Activated CD8-positive, alpha-beta memory T cell treated with anti-CD3 and anti-CD28 coated beads, Interleukin-2, amount 10 ng/mL, durations not matched to agents 7 days and 5 days (primary cell): Measurements from ENCODE around the gene FOXS1. TPM values are rescaled to one million over a fixed set of nuclear protein-coding genes. Genes with fewer than 3 reads are reported as not detected.
"Not testable (repeated sequence)": the region's sequence is repeated elsewhere in the genome, so short reads cannot be mapped to it uniquely, and the experiment has no call there.

Source experiments
- ATAC-seq: fragments of 150-1000 bp; cut with Tn5 transposase; one replicate; pipeline ENCODE4 v1.10.0; 2021; ENCODE audit warnings: moderate library complexity
- CTCF ChIA-PET: fragments of 350-600 bp; sonication (Branson Sonifier 250); formaldehyde crosslinking; loops from one replicate; lab custom pipeline; 2021; ENCODE audit warnings: antibody characterized with exemption; lab: Charles Lee
- DNase-seq: peaks from one replicate; pipeline ENCODE4 v3.0.0-alpha.2; 2020
- H3K27ac Mint-ChIP-seq: one replicate; pipeline ENCODE4 v1.8.0; 2021; ENCODE audit warnings: mild to moderate bottlenecking, mixed read lengths
- H3K27me3 Mint-ChIP-seq: one replicate; pipeline ENCODE4 v1.8.0; 2021; ENCODE audit warnings: mixed read lengths
- H3K36me3 Mint-ChIP-seq: one replicate; pipeline ENCODE4 v1.8.0; 2021; ENCODE audit warnings: mild to moderate bottlenecking, mixed read lengths
- H3K4me1 Mint-ChIP-seq: one replicate; pipeline ENCODE4 v1.8.0; 2021; ENCODE audit warnings: mixed read lengths
- H3K4me3 Mint-ChIP-seq: one replicate; pipeline ENCODE4 v1.8.0; 2021; ENCODE audit warnings: mild to moderate bottlenecking, moderate library complexity, mixed read lengths
- H3K9me3 Mint-ChIP-seq: one replicate; pipeline ENCODE4 v1.8.0; 2022; ENCODE audit warnings: low read depth, mixed read lengths
- total RNA-seq, 2 experiments: library from RNA; stranded (reverse); gene quantifications; one replicate each; pipeline ENCODE4 v1.2.3, GENCODE V29; 2021

FOXS1 gene
- total RNA-seq, 2 experiments from 2014 or later, result not detected

DNA sequence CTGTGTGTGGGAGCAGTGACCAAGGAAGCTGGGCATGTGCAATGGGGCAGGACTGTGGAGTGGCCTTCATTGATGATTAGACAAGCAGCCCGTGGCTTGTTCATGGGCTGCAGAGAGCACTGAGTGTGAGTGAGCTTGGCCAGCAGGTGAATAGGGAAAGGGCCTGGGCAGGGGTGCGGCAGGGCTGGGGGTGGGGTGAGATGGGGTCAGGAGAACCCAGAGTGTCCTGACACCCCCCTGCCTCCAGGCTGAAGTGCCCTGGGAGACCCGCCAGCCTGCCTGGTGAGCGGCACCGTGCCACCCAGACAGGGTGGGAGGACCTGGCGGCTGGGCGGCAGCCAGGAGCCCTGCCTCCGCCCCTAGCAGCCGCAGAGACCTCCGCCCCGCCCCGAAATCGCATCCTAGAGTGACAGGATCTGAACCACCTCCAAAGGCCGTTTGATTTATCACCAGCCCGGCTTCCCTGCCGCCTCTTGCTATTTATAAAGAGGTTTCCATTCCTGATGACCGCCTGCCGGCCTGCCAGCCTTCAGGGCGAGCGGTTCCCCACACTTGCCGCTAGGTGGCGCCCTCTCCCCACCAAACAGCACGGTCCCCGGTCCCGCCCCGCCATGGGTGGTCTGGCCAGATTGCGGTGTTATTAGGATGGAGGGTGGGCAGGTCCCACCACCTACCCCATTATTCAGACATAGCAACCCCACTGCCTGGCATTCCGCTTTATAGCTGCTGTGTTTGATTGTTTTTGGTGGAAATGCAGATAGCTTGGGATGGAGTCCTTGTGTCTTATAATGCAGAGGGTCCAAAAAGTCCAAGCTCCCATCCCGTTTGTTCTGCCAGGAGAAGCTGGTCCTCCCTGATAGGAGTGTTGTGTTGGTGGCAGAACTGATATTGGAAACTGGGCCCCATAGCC lies 22.7 kb downstream of the FOXS1 start:
- Mint-ChIP-seq H3K27ac (no peak overlapping the region), H3K36me3 (no peaks in the 10 kb centered on the region), H3K4me3 (no peak overlapping the region)

DNA sequence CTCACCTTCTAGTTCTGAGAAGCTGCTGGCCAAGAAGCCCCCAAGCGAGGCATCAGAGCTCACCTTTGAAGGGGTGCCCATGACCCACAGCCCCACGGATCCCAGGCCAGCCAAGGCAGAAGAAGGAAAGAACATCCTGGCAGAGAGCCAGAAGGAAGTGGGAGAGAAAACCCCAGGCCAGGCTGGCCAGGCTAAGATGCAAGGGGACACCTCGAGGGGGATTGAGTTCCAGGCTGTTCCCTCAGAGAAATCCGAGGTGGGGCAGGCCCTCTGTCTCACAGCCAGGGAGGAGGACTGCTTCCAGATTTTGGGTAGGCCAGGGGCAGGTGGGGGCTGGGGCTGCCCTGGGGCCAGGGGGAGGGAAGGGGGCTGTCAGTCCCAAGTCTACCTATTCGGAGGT lies 24.0 kb downstream of the FOXS1 start:
- no peak overlapping the region for H3K4me3 Mint-ChIP-seq
- no peaks in the 10 kb centered on the region for H3K9me3 Mint-ChIP-seq
- H3K27ac Mint-ChIP-seq, result no peak overlapping the region
- no peaks in the 10 kb centered on the region for H3K36me3 Mint-ChIP-seq
- H3K4me1 Mint-ChIP-seq, result peaks cover 7% of the 10 kb centered on the region
- DNase-seq (no peak), ATAC-seq (no peak)
- CTCF ChIA-PET, result interaction anchor here (1.0 to 7.1 kb wide), 8 partner anchors 12 to 270 kb away, joined by 3 to 110 read pairs (median 26); partner anchors contain the start of gene FOXS1
- no peaks in the 10 kb centered on the region for H3K27me3 Mint-ChIP-seq

More for the DNA sequence above, 22.7 kb downstream of the FOXS1 start:
- DNase-seq, result peak; percentile 76
- Mint-ChIP-seq H3K4me1 (peaks cover 7% of the 10 kb centered on the region), H3K9me3 (no peaks in the 10 kb centered on the region), H3K27me3 (no peaks in the 10 kb centered on the region)
- peak; percentile 90 for ATAC-seq
- CTCF ChIA-PET, result interaction anchor here (0.6 to 7.1 kb wide), 37 partner anchors 9 to 273 kb away, joined by 3 to 110 read pairs (median 4); partner anchors contain the start of genes FOXS1 and PDRG1

- Mint-ChIP-seq H3K9me3 (no peaks in the 10 kb centered on the region), H3K4me1 (peaks cover 7% of the 10 kb centered on the region), H3K27ac (no peak overlapping the region), H3K36me3 (no peaks in the 10 kb centered on the region), H3K4me3 (no peak overlapping the region), H3K27me3 (no peaks in the 10 kb centered on the region)
- DNase-seq, result no peak
- CTCF ChIA-PET, result interaction anchor here (1.2 to 7.1 kb wide), 6 partner anchors 12 to 211 kb away, joined by 3 to 110 read pairs (median 32); partner anchors contain the start of gene FOXS1
- no peak for ATAC-seq
These were observed 25.2 kb downstream of the FOXS1 start for GRCh38 chr20:31820228-31820627.

DNA sequence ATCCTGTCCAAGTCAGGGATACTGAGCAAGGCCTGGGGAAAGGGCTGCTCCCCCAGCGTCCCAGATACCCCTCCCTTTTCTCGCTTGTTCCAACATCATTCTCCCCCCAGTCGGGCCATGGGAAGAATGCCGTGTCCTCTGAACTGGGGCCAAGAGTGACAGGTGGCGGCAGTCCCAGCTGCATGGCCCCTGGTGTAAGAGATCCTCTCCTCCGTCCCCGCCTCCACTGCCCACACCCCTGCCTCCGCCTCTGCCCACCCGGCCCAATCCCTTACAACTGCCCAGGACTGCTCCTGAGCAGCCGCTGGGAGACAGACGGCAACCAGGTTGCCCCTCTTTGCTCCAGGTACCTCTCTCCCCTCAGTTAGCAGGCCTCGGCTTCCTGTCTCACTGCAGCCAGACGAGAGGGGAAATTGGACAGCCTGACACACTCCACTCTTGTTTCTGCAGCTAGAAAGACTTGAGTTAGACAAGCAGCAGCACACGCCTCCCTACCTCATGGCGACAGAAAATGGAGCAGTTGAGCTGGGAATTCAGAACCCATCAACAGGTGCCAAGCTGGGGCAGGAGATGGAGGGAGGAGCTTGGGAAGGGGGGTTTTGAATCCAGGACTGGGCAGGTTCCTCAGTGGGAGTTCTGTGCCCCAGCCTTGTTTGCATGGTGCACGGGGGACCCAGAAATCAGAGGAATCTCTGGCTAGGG lies 26.2 kb downstream of the FOXS1 start, which contains the start of gene MYLK2:
MYLK2 (plus strand) TSS at position 274 of the 702 bp plus-strand sequence; CDS start at position 499, 225 bp downstream.
- CTCF ChIA-PET, result interaction anchor here (1.2 to 7.1 kb wide), 5 partner anchors 15 to 212 kb away, joined by 3 to 110 read pairs (median 5); partner anchors contain the start of gene FOXS1

DNA sequence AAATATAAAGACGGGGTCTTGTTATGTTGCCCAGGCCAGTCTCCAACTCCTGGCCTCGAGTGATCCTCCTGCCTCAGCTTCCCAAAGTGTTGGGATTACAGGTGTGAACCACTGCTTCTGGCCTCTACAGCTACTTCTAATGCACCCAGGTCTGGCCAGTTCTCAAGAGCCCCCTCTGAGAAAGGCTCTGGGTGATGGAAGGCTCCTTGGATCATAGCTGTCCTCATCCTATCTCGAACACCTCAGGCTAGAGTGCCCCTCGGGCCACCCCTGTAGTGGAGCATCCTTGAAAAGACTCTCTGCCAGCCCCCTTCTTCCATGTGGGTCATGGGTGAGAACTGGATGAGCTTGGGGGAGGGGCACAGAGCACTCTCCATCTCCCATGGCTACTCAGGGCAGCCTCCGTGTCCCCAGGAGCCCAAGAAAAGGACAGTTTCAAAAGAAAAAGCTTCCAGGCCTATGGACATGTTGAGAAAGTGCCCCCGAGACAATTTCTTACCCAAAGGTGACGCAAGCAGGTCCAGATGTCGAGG lies 27.0 kb downstream of the FOXS1 start:
- Mint-ChIP-seq H3K4me3 (no peak overlapping the region), H3K27me3 (no peaks in the 10 kb centered on the region), H3K9me3 (no peaks in the 10 kb centered on the region), H3K36me3 (no peaks in the 10 kb centered on the region), H3K27ac (no peak overlapping the region), H3K4me1 (peaks cover 5% of the 10 kb centered on the region)
- ATAC-seq, result no peak
- CTCF ChIA-PET, result interaction anchor here (1.1 to 7.1 kb wide), 5 partner anchors 12 to 34 kb away, joined by 3 to 110 read pairs (median 6); partner anchors contain the start of gene FOXS1
- no peak for DNase-seq

More for the DNA sequence above, 26.2 kb downstream of the FOXS1 start, which contains the start of gene MYLK2:
- no peaks in the 10 kb centered on the region for H3K27me3 Mint-ChIP-seq
- no peaks in the 10 kb centered on the region for H3K36me3 Mint-ChIP-seq
- no peak for ATAC-seq
- no peak for DNase-seq
- H3K9me3 Mint-ChIP-seq, result no peaks in the 10 kb centered on the region
- H3K4me3 Mint-ChIP-seq, result no peak within 1 kb of the TSS
- no peak within 1 kb of the TSS for H3K27ac Mint-ChIP-seq
- peaks cover 7% of the 10 kb centered on the region for H3K4me1 Mint-ChIP-seq

DNA sequence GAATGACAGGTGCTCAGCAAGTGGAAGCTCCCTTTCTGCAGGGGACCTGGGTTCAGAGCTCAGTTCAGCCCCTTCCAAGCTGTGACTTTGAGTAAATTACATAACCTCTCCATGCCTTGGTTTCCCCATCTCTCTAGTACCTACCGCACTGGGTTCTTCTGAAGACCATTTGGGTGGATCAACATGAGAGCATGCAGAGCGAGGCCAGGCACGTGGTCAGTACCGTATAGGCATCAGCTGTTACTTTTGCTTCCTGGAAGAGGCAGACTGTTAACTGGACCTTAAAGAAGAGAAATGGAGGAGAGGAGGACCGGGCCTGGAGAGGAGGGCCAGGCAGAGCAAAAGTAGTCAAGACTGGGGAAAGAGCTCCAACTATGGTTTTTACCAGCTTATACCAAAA lies 27.9 kb downstream of the FOXS1 start:
- ATAC-seq (no peak), DNase-seq (no peak)
- CTCF ChIA-PET, result interaction anchor here (1.0 to 3.1 kb wide), 6 partner anchors 9 to 218 kb away, joined by 3 to 11 read pairs (median 4); no protein-coding TSS in a partner anchor
- no peaks in the 10 kb centered on the region for H3K36me3 Mint-ChIP-seq
- H3K4me3 Mint-ChIP-seq, result no peak overlapping the region
- H3K4me1 Mint-ChIP-seq, result peaks cover 3% of the 10 kb centered on the region
- H3K9me3 Mint-ChIP-seq, result no peaks in the 10 kb centered on the region
- H3K27me3 Mint-ChIP-seq, result no peaks in the 10 kb centered on the region
- no peak overlapping the region for H3K27ac Mint-ChIP-seq

- CTCF ChIA-PET, result interaction anchor here (0.6 to 3.1 kb wide), 4 partner anchors 19 to 51 kb away, joined by 3 to 11 read pairs (median 3); no protein-coding TSS in a partner anchor
- ATAC-seq (no peak), DNase-seq (no peak)
- Mint-ChIP-seq H3K36me3 (no peaks in the 10 kb centered on the region), H3K4me3 (no peak overlapping the region), H3K27ac (no peak overlapping the region), H3K4me1 (no peaks in the 10 kb centered on the region), H3K9me3 (no peaks in the 10 kb centered on the region), H3K27me3 (no peaks in the 10 kb centered on the region)
These were observed 29.2 kb downstream of the FOXS1 start for GRCh38 chr20:31816221-31816620.

DNA sequence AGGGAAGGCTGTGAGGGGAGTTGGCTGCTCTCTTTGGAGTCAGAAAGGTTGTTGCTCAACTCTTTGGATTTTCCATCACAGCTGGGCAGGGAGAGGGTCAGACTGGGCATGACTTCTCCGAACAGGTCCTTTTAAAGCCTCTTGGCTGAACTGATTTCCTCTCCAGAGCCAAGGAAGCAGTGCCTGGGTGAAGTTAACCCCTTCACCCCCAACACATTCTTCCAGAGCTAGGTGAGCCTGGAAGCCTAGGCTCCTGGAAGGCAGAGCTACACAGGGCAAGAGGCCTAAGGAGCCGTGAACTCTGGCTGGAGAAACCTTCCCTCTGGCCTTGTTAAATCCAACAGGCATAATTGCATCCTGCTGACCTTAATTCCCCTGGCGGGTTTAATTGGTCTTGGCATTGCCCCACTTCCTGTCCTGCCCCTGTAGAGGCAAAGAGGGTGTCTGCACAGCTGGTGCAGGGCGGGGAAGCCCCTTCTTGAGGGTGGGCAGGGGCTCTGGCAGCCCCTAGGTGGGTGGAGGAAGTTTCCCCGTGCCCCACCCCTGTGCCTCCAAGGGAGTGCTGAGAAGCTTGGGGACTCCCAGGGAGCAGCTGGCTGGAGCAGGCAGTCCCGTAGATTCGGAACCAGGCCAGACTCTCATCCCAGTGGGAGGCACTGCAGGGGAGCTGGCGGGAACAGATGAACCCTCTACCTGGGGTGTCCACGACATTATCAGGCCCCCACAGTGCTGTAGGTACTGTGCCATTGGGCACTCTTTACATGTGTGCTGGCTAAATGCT lies 29.8 kb downstream of the FOXS1 start:
- Mint-ChIP-seq H3K27me3 (no peaks in the 10 kb centered on the region), H3K9me3 (no peaks in the 10 kb centered on the region), H3K4me1 (no peaks in the 10 kb centered on the region), H3K36me3 (no peaks in the 10 kb centered on the region), H3K4me3 (no peak overlapping the region), H3K27ac (no peak overlapping the region)
- CTCF ChIA-PET, result interaction anchor here (2.5 to 3.1 kb wide), 3 partner anchors 8 to 36 kb away, joined by 8 to 11 read pairs (median 9); no protein-coding TSS in a partner anchor
- DNase-seq, result no peak
- no peak for ATAC-seq

GRCh38 chr20:31814142-31814541 lies 31.3 kb downstream of the FOXS1 start:
- ATAC-seq, H3K36me3 Mint-ChIP-seq, H3K4me1 Mint-ChIP-seq, DNase-seq, H3K27ac Mint-ChIP-seq, H3K4me3 Mint-ChIP-seq, H3K9me3 Mint-ChIP-seq, H3K27me3 Mint-ChIP-seq: not testable (repeated sequence)
- CTCF ChIA-PET, result interaction anchor here (1.2 to 3.0 kb wide), 3 partner anchors 8 to 33 kb away, joined by 3 to 9 read pairs (median 8); no protein-coding TSS in a partner anchor

- DNase-seq (no peak), ATAC-seq (no peak)
- H3K27ac Mint-ChIP-seq, result no peak overlapping the region
- H3K36me3 Mint-ChIP-seq, result no peaks in the 10 kb centered on the region
- CTCF ChIA-PET, result interaction anchor here (1.2 to 3.0 kb wide), 3 partner anchors 9 to 33 kb away, joined by 3 to 9 read pairs (median 8); no protein-coding TSS in a partner anchor
- H3K4me3 Mint-ChIP-seq, result no peak overlapping the region
- H3K9me3 Mint-ChIP-seq, result no peaks in the 10 kb centered on the region
- H3K4me1 Mint-ChIP-seq, result no peaks in the 10 kb centered on the region
- no peaks in the 10 kb centered on the region for H3K27me3 Mint-ChIP-seq
These were observed 31.8 kb downstream of the FOXS1 start for GRCh38 chr20:31813611-31814010.

- CTCF ChIA-PET, result interaction anchor here (3.0 kb wide), 1 partner anchor 11 kb away, joined by 9 read pairs; no protein-coding TSS in a partner anchor
- H3K9me3 Mint-ChIP-seq, result no peaks in the 10 kb centered on the region
- ATAC-seq, result no peak
- no peak for DNase-seq
- no peaks in the 10 kb centered on the region for H3K27me3 Mint-ChIP-seq
- no peak overlapping the region for H3K4me3 Mint-ChIP-seq
- no peak overlapping the region for H3K27ac Mint-ChIP-seq
- peaks cover 2% of the 10 kb centered on the region for H3K4me1 Mint-ChIP-seq
- H3K36me3 Mint-ChIP-seq, result peaks cover 2% of the 10 kb centered on the region
These were observed 33.3 kb downstream of the FOXS1 start for GRCh38 chr20:31811796-31812728.
